PFSK-1 (cell line): ENCODE data around the gene SLC16A2.

ENCODE experiments used
- FOXP2 ChIP-seq: optimal IDR thresholded peaks from 2 replicates; pipeline ENCODE3; 2011; ENCODE audit warnings: borderline replicate concordance, control low read depth, inconsistent platforms; ENCODE audit not compliant: insufficient read depth; ENCODE audit errors: extremely low read length, extremely low read depth
- POLR2AphosphoS5 ChIP-seq: IDR thresholded peaks from 2 replicates; pipeline ENCODE4 v1.6.1; 2012; ENCODE audit warnings: low read depth, mild to moderate bottlenecking, control low read depth, low read length, moderate library complexity
- SIN3A ChIP-seq: IDR thresholded peaks from 2 replicates; pipeline ENCODE4 v1.6.1; 2012; ENCODE audit warnings: mild to moderate bottlenecking, low read length, moderate library complexity, borderline replicate concordance; ENCODE audit not compliant: insufficient read depth
- TAF1 ChIP-seq: IDR thresholded peaks from 2 replicates; pipeline ENCODE4 v1.6.1; 2012; ENCODE audit warnings: low read length, control low read depth, borderline replicate concordance; ENCODE audit not compliant: insufficient read depth
- TF ChIP-seq, protein P1 (sequence below), 2 experiments: IDR thresholded peaks; 2 replicates each; pipeline versions ENCODE4 v1.6.1 to v1.8.0; 2011 to 2012; ENCODE audit warnings: low read depth in 2 of 2, low read length in 2 of 2, control low read depth in 1 of 2, inconsistent platforms in 1 of 2, mild to moderate bottlenecking in 1 of 2, moderate library complexity in 1 of 2; ENCODE audit not compliant: insufficient read depth in 1 of 2

SLC16A2 gene

GRCh38 chrX:74450803-74451449, 29.6 kb downstream of the SLC16A2 start:
- TF ChIP-seq SIN3A (no peak), FOXP2 (no peak), TAF1 (no peak), POLR2AphosphoS5 (no peak)
- TF ChIP-seq, protein P1, sequence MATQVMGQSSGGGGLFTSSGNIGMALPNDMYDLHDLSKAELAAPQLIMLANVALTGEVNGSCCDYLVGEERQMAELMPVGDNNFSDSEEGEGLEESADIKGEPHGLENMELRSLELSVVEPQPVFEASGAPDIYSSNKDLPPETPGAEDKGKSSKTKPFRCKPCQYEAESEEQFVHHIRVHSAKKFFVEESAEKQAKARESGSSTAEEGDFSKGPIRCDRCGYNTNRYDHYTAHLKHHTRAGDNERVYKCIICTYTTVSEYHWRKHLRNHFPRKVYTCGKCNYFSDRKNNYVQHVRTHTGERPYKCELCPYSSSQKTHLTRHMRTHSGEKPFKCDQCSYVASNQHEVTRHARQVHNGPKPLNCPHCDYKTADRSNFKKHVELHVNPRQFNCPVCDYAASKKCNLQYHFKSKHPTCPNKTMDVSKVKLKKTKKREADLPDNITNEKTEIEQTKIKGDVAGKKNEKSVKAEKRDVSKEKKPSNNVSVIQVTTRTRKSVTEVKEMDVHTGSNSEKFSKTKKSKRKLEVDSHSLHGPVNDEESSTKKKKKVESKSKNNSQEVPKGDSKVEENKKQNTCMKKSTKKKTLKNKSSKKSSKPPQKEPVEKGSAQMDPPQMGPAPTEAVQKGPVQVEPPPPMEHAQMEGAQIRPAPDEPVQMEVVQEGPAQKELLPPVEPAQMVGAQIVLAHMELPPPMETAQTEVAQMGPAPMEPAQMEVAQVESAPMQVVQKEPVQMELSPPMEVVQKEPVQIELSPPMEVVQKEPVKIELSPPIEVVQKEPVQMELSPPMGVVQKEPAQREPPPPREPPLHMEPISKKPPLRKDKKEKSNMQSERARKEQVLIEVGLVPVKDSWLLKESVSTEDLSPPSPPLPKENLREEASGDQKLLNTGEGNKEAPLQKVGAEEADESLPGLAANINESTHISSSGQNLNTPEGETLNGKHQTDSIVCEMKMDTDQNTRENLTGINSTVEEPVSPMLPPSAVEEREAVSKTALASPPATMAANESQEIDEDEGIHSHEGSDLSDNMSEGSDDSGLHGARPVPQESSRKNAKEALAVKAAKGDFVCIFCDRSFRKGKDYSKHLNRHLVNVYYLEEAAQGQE (IDR thresholded peaks at IDR 0.05; ENCODE audit: insufficient read depth in 1 of 2, low read depth in 2 of 2, low read length in 2 of 2) = no peak

GRCh38 chrX:74451450-74452198, 30.3 kb downstream of the SLC16A2 start:
- TF ChIP-seq SIN3A (no peak), TAF1 (no peak), POLR2AphosphoS5 (no peak), FOXP2 (no peak)
- TF ChIP-seq, protein P1 (IDR thresholded peaks at IDR 0.05; ENCODE audit: insufficient read depth in 1 of 2, low read depth in 2 of 2, low read length in 2 of 2) = no peak

DNA sequence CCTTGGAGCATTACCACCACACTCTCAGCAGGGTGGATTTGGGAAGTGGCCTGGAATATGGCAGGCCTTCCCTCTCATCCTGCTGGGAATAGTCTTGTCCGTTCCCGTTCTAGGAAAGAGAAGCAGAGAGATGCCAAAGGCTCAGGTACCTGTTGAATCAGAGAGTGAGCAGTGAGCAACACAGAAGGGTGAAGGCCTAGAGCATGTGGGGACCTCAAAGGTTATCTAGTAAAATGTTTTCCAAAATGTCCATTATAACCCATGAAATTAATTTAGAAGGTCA, 30.8 kb downstream of the SLC16A2 start:
- no peak for TF ChIP-seq SIN3A
- no peak for TF ChIP-seq FOXP2
- no peak for TF ChIP-seq POLR2AphosphoS5
- TF ChIP-seq, protein P1 (IDR thresholded peaks at IDR 0.05; ENCODE audit: insufficient read depth in 1 of 2, low read depth in 2 of 2, low read length in 2 of 2) = no peak
- TF ChIP-seq TAF1 = no peak

DNA sequence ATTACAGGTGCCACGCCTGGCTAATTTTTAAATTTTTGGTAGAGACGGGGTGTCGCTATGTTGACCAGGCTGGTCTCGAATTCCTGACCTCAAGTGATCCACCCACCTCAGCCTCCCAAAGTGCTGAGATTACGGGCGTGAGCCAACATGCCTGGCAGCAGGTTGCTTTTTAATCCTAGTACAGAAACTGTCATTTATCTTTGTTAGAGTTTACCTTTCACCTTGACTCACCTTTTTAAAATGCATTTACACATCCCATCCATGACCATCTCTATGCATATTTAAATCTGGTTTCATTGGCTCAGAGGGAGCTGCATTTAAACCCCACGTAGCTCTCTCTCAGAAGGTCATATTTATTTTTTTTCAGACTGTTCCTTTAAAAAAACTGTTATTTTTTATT, 31.9 kb downstream of the SLC16A2 start:
- TF ChIP-seq TAF1 (no peak), SIN3A (no peak)

DNA sequence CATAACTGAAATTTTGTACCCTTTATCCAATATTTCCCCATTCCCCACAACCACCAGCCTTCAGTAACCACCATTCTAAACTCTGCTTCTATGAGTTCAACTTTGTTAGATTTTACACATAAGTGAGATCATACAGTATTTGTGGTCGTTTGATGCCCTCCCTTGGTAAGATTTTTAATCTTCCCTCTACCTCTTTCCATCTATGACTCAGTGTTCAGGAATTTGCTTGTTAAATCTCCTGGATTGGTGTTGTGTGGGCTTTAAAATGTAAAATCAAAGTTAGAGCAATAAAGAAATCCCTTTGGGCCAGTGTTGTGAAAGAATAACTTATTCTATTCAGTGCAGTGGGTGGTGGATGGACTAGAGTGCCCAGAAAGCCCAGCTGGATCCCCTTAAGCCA, 37.4 kb downstream of the SLC16A2 start:
- no peak for TF ChIP-seq FOXP2
- TF ChIP-seq, protein P1 (IDR thresholded peaks at IDR 0.05; ENCODE audit: insufficient read depth in 1 of 2, low read depth in 2 of 2, low read length in 2 of 2) = no peak
- TF ChIP-seq POLR2AphosphoS5 = no peak
- no peak for TF ChIP-seq SIN3A
- TF ChIP-seq TAF1 = no peak
